CD4-positive, alpha-beta T cell treated with Interleukin-17A for 1 hour (primary cell): ENCODE data around the gene ADAMTS2.
"Not testable (repeated sequence)": the region's sequence is repeated elsewhere in the genome, so short reads cannot be mapped to it uniquely, and the experiment has no call there.

Experiments
- DNase-seq: peaks from one replicate; pipeline ENCODE4 v3.0.0-alpha.2; 2020

Gene ADAMTS2

GRCh38 chr5:179324316-179324715, 20.9 kb downstream of the ADAMTS2 start:
- not testable (repeated sequence) for DNase-seq

- no peak for DNase-seq
These were observed 22.0 kb downstream of the ADAMTS2 start for GRCh38 chr5:179323026-179323870.

GRCh38 chr5:179322071-179323025, 22.9 kb downstream of the ADAMTS2 start:
- DNase-seq: no peak

- DNase-seq: no peak
These were observed 23.9 kb downstream of the ADAMTS2 start for GRCh38 chr5:179321206-179321987.

GRCh38 chr5:179319741-179320281, 25.4 kb downstream of the ADAMTS2 start:
- no peak for DNase-seq

GRCh38 chr5:179319123-179319522, 26.1 kb downstream of the ADAMTS2 start:
- DNase-seq: no peak

GRCh38 chr5:179318221-179318955, 26.9 kb downstream of the ADAMTS2 start:
- no peak for DNase-seq

- no peak for DNase-seq
These were observed 27.6 kb downstream of the ADAMTS2 start for GRCh38 chr5:179317411-179318220.

- DNase-seq: no peak
These were observed 28.3 kb downstream of the ADAMTS2 start for GRCh38 chr5:179316982-179317381.

GRCh38 chr5:179316111-179316551, 29.1 kb downstream of the ADAMTS2 start:
- no peak for DNase-seq

GRCh38 chr5:179315356-179315890, 29.8 kb downstream of the ADAMTS2 start:
- DNase-seq: no peak

- DNase-seq: no peak
These were observed 30.5 kb downstream of the ADAMTS2 start for GRCh38 chr5:179314606-179315355.

GRCh38 chr5:179313849-179314521, 31.3 kb downstream of the ADAMTS2 start:
- no peak for DNase-seq

- DNase-seq: no peak
These were observed 32.6 kb downstream of the ADAMTS2 start for GRCh38 chr5:179312557-179313235.

GRCh38 chr5:179311581-179311980, 33.7 kb downstream of the ADAMTS2 start:
- no peak for DNase-seq

- DNase-seq: no peak
These were observed 34.2 kb downstream of the ADAMTS2 start for GRCh38 chr5:179311091-179311470.

- no peak for DNase-seq
These were observed 34.7 kb downstream of the ADAMTS2 start for GRCh38 chr5:179310439-179311090.

- DNase-seq: no peak
These were observed 35.4 kb downstream of the ADAMTS2 start for GRCh38 chr5:179309751-179310320.
